GM11168 (cell line): Measurements from ENCODE around the gene KLK4.
"Not testable (repeated sequence)": the region's sequence is repeated elsewhere in the genome, so short reads cannot be mapped to it uniquely, and the experiment has no call there.

Source experiments
- in situ Hi-C: fragments of 300-500 bp; cut with MboI; formaldehyde crosslinking; loops from one replicate; pipeline ENCODE4 v1.12.0; 2022; ENCODE audit warnings: low sequenced_read_pairs; ENCODE audit not compliant: unreplicated experiment

KLK4 gene

DNA sequence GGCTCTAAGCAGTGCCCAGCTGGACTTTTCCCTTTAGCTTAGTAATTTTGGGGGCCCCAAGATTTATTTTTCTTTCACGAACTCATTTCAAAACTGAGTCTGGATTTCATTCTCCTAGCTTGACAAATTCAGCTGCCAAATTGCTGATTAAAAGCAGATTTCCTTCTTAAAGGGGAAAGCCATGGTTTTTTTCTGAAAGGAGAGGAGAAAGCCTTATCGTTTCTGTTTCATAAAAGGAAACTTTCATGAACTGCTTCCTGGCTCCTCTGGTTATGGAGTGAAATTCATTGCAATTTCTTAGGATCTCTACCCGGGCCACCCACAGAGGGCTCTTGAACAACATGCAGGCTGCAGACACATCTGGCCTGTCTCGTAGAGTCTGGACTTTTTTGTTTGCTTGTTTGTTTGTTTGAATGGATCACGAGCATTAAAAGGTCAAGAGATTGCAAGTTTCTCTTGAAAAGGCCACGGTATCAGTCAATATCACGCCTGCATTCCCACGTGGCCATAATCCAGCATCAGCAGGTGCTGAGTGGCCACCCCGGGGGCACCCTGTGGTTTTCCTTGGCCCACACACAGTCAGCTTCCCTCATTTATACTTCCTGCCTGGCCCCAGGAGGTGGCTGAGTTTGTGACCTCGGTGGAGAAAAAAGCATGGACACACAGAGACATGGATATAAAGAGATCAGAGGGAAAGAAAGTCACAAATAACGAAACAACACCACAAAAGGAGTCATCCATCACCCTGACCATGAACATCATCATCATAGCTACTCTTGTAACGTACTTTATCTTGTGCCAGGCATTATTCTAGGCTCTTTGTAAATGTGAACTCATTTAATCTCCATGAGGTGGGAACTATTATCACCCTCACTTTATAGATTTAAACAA, 10.5 kb upstream of the KLK4 start:
- in situ Hi-C loops: no loop called here

DNA sequence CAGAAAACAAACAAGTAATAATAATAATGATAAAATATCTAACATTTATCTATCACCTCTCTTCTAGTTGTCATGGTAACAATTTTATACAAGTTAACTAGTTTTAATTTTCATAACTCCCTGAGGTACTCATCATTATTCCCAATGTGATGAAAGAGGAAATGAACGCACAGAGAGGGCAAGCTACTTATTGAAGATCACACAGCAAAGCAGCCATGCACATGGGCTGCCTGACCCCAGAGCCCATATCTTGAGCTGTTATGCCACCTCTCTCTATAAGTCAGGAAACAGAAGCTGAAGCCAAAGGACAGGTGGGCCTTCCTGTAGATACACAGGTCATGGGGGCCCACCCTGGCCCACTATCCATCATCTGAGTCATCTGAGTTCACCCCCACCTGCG, 4.9 kb upstream of the KLK4 start:
- in situ Hi-C loops: no loop called here

DNA sequence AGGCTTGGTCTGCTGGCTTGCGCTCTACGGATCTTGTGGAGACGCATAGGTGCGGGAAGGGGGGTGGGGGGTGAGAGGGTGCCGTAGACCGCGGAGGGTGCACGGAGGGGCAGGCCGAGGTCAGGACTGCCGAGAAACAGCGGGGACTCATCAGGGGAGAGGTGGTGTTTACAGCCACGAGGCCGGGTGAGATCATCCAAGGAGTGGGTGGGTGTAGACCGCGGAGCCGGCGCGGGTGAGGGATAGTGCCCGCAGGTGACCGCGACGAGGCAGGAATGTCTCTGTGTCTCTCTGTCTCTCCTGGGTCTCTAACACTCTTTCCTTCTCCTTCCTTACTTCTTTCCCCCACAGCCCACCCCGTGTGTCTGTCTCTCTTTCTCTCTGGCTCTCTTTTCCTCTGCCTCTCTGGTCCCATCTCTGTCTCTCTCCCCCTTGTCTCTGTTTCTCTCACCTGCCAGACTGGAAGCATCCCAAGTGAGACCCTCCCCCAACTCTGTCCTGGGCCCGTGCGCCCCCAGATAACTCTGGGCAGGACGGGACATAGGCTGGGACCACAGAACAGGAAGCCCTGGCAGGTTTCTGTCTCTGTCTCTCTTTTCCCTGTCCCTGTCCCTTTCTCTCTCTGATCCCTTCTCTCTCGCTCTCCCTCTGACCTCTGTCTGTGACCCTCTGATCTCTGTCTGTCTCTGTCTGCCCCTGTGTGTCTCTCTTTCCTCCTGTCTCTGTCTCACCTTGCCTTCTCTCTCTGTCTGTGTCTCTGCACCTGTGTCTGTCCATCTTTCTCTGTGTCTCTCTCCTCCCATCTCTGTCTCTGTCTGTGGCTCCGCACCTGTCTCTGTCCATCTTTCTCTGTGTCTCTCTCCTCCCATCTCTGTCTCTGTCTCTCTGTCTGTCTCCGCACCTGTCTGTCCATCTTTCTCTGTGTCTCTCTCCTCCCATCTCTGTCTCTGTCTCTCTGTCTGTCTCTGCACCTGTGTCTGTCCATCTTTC, 1.8 kb upstream of the KLK4 start:
- in situ Hi-C loops: no loop called here

DNA sequence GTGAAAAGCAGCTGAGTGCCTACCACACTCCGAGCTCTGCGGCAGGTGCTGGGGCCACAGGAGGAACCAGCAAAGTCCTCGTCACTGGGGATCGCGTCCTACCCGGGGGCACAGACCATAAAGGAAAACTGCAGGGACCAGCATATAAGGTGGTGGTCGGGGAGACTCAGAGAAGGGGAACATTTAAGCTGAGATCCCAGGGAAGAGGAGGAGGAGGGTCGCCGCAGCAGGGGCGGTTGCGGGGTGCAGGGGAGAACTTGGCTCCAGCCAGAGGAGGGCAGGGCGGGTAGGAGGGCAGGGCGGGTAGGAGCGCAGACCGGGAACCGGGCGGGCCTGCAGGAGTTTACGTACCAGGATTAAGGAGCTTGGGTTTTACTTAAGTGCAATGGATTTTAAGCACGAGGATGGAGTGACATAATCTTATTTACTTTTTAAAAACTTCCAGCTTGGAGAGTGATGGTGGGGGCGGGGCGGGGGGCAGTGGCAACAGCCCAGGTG, 956 bp upstream of the KLK4 start:
- in situ Hi-C loops: no loop called here

DNA sequence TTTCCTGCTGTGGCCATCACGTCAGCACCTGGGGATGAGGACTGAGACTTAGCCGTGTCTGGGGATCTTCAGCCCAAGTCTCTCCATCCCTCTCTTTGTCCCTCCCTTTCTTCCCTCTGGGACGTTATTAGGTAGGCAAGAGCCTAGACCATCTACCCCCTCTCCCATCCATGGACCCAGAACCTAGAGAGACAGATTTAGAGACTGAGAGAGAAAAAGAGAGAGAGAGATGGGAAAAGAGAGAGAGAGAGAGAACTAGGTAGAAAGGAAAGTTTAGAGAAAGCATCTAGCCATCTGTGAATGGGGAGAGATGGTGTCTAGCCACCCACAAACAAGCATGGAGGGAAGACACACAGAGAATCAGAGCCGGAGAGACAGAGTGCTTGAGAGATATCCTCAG, 473 bp downstream of the KLK4 start:
- in situ Hi-C loops: no loop called here

DNA sequence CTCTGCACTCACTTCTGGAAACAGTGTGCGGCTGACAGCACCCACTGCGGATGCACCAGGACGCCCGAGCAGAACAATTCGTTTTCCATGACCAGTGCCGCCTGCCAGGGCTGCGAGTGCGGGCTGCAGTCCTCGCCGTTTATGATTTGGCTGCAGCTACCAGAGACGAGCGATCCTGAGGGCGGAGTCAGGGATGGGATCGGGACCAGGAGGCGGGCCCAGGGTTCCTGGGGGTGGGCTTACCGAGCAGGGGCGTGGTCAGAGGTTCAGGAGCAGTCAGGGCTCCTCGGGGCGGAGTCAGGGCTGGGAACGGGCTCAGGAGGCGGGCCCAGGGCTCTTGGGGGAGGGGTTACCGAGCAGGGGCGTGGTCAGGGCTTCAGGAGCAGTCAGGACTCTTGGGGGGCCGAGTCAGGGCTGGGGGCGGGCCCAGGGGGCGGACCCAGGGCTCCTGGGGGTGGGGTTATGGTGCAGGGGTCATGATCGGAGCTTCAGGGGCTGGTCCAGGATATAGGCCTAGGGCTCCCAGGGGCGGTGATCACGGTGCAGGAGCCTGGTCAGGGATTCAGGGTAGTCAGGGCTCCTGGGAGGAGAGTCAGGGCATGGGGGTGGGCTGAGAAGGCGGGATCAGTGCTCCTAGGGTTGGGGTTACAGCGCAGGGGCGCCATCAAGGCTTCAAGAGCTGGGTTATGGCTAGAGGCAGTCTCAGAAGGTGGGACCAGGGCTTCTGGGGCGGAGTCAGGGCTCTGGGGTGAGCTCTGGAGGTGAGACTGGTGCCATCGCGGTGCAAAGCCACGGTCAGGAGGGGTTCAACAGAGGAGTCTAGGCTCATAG, 1.7 kb downstream of the KLK4 start:
- in situ Hi-C loops: no loop called here

DNA sequence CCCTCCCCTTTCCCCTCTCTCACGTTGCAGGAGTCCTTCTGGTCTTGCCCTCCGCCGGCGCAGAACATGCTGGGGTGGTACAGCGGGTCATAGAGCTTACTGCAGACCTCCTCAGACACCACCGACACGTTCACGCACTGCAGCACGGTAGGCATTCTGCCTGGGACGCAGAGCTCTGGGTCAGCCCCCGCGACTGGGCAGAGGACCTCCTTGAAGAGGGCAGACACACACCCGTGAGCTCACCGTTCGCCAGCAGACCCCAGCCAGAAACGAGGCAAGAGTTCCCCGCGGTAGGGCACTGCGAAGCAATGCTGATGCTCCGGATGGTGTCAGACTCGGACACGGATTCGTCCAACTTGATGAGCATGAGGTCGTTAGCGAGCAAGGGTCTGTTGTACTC, 2.9 kb downstream of the KLK4 start:
- in situ Hi-C loops: no loop called here

DNA sequence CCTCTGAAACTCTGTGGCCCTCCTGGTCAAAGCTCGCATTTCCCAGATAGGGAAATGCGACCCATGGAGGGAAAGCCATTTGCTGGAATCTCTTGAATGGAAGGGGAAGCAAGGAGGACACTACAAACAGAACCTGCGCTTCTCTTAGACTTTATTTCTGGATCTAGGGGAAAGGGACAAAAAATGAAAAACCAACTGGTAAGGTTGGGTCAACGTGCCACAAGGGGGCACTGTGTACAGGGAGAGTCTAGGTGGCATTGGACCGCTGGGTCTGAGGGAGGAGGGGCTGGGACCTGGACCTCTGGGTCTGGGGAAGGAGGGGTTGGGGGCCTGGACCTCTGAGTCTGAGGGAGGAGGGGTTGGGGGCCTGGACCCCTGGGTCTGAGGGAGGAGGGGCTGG, 5.0 kb downstream of the KLK4 start:
- in situ Hi-C loops: no loop called here

DNA sequence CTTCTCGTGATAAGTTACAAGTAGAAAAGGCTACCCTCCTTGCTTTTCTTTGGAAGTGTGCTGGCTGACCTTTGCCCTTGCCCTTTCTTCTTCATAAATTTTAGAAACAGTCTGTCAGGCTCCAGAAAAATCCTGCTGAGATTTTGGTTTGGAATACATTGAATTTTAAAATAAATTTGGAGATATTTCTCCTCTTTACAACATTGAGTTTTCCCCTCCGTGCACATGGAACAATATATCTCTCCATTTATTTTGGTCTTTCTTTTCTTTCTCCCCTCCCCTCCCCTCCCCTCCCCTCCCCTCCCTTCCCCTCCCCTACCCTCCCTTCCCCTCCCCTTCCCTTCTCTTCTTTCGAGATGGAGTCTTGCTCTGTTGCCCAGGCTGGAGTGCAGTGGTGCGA, 8.6 kb downstream of the KLK4 start:
- in situ Hi-C loops: no loop called here

DNA sequence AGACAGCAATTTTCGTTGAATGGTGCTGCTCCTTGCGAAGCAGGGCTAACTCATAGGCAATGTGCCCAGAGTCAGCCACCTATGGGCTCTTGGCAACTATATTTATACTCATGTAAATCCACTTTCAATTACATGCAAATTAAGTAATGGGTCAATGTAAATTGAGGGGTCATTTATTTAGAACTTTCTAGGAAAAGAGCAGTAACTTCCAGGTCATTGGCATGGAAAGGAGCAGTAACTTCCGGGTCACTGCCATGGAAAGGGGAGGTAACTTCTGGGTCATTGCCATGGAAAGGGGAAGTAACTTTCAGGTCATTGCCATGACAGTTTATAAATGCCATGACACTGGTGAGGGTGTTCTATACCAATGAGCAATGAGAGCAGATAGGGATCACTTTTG, 11.6 kb downstream of the KLK4 start:
- in situ Hi-C loops: no loop called here

DNA sequence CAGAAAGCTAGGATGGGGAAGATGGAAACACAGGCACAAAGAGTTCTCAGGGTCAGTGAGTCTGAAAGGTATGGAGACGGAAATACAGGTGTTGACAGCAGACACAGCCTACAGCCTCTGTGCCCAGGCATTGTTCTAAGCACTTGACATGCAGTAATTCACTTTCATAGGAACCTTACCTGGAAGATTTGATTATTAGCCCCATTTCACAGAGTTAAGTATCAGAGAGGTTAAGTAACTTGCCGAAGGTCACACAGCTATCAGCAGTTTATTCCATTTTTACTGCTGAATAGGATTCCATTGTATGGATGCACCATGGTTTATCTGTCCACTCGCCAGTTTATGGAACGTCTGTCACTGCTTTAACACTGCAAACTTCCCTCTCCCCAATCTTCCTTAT, 13.2 kb downstream of the KLK4 start:
- in situ Hi-C loops: no loop called here

DNA sequence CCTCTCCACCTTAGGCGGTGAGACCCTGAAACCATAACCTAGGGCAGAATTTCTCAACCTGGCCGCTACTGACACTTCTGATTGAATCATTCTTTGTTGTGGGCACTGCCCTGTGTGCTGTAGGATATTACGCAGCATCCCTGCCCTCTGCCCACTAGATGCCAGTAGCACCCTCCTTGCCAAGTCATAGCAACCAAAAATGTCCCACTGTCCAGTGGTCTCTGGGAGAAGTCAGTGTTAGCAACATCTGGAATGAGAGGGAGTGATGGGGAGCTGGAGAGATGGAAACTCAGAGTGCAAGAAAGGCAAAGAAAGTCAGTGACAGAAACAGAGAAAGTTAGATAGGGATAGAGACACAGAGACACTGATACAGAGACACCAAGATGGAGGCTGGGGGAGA, 13.6 kb downstream of the KLK4 start:
- in situ Hi-C loops: no loop called here

DNA sequence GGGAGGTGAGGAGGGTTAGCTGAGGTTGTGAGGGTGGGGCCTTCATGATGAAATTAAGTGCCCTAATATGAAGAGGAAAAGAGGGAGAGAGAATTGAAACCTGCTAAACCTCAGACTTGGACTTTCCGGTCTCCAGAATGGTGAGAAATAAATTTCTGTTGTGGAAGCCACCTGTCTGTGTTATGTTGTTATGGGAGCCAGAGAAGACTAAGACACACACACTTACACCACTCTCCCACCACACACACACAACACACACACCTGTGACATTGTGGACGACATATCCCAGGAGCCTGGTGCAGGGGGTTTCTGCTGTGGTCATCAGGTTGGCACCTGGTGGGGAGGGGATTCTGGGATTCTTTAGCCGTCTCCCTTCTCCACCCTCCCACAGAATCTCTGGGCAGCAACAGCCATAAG, 14.0 kb downstream of the KLK4 start:
- in situ Hi-C loops: no loop called here

DNA sequence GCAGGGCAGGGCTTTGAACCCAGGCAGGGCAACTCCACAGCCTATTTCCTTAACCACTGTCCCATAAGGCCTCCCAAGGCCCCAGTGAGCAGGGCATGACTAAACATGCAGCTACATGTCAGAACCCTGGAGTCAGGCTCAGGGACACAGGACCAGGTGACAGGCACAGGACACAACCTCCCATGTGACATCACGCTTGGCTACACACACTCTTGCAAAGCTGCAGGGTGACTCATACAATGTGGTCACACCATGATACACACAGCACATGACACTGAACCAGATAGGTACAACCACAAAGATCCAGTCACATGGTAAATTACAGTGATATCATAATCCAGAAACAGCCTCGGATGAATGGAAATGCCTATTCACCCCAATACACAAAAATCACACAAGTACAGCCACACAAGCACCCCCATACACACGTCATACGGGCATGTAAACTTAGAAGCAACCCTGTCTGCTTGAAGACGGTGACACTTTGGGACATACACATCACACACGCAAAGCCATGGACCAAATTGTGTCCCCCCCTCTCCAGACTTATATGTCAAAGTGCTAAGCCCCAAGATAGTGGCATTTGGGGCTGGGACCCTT, 14.5 kb downstream of the KLK4 start:
- in situ Hi-C loops: no loop called here

DNA sequence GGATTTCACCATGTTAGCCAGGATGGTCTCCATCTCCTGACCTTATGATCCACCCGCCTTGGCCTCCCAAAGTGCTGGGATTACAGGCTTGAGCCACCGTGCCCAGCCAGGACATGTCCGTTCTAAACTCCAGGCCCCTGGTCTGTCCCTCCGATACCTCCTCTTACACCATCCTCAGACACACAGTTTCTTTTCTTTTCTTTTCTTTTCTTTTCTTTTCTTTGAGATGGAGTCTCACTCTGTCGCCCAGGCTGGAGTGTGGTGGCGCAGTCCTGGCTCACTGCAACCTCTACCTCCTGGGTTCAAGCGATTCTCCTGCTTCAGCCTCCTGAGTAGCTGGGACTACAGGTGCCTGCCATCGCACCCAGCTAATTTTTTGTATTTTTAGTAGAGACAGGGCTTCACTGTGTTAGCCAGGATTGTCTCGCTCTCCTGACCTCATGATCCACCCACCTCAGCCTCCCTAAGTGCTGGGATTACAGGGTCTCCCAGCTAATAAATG, 15.1 kb downstream of the KLK4 start:
- in situ Hi-C loops: not testable (repeated sequence)

DNA sequence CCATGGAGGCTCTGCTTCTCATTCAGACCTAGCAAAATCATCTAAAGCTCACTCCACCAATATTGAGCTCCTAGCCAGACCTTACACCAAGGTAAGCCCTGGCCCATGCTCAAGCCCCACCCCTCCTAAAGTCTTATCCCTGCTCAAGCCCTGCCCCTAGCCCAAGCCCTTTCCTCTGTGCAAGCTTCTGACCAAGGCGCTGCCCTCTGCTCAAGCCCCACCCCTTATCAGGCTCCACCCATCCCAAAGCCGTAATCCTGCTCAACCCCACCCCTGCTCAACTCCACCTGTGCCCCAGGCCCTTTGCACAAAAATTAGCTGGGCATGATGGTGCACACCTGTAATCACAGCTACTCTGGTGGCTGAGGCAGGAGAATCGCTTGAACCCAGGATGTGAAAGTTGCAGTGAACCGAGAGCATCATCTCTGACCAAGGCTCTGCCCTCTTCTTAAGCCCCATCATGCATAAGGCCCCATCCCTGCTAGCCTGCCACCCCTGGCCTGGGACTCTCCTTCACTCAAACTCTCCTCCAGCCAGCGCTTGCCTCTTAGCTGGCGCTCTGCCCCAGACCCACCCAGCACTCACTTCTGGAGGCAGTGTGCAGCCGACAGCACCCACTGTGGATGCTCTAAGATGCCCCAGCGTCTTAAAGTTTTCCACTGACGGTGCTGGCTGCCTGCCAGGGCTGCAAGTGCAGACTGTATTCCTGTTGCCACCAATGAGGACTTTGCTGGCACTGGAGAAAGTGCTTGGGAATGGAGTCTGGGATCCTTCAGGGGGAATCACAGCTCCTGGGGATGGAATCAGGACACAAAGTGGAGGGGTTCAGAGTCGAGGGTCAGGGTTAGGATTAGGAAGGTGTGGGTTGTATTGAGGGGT, 16.5 kb downstream of the KLK4 start:
- in situ Hi-C loops: no loop called here

DNA sequence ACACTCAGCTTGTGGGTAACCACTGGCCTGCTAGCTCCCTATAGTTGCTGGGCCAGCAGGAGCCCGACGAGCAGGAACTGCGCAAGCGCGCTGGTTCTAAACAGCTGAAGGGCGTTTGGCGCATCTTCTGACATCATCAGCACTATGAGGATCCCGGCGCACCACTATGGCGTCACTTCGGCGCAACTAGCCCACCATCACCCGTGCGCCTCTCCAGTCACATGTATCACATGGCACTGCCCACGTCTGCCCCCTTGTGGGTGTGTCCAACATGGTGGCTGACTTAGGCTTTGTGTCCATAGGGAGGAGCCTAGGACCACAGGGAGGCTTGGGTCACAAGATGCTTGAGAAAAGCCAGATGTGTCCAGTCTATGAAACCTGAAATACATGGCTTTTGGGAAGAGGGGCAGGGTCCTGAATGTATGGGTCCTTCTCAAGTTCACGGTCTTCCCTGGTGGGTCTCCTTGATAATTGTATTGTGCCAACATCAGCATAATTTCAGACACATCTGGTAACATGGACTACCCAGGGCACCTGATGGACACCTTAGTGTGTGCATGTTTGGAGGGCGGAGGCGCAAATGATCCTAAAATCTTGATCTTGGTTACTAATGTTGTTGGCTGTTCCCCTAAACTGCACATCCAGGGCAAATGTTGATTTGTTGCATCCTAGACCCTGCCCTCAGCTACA, 18.0 kb downstream of the KLK4 start:
- in situ Hi-C loops: no loop called here

DNA sequence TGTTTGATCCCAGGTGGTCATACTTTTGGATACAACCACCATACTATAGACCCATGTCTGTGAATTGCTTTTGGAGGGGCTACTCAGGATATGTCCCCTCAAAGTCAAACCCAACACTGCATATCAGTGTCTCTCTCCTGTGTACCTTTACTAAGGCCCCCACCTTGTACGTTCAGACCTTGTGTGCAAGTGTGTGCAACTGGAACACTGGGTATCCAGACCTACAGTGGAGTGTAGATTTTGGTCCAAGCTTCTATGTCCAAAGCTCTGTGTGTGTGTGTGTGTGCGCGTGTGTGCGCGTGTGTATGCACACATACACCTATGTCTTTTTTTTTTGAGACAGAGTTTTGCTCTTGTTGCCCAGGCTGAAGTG, 20.0 kb downstream of the KLK4 start:
- in situ Hi-C loops: no loop called here
